NCI-H1436 (cell line): ENCODE measurements around the gene OPTN.
"Not testable (repeated sequence)": the region's sequence is repeated elsewhere in the genome, so short reads cannot be mapped to it uniquely, and the experiment has no call there.

ENCODE experiments used
- DNase-seq: peaks from one replicate; lab custom pipeline; 2025; lab: John Stamatoyannopoulos, UW

OPTN gene

GRCh38 chr10:13120786-13121499 lies 21.0 kb downstream of the OPTN start:
- DNase-seq, result no peak

GRCh38 chr10:13121500-13121854 lies 21.5 kb downstream of the OPTN start:
- DNase-seq, result no peak

GRCh38 chr10:13136651-13137050 lies 36.7 kb downstream of the OPTN start:
- DNase-seq, result no peak

- DNase-seq, result no peak
These were observed 39.2 kb downstream of the OPTN start for GRCh38 chr10:13139150-13139549.

- no peak for DNase-seq
These were observed 39.7 kb downstream of the OPTN start for GRCh38 chr10:13139676-13140075.

- no peak for DNase-seq
These were observed 40.7 kb downstream of the OPTN start for GRCh38 chr10:13140627-13141190.

- DNase-seq, result no peak
These were observed 43.8 kb downstream of the OPTN start for GRCh38 chr10:13143766-13144165.

GRCh38 chr10:13144814-13145213 lies 44.9 kb downstream of the OPTN start:
- no peak for DNase-seq

GRCh38 chr10:13146379-13146778 lies 46.4 kb downstream of the OPTN start:
- no peak for DNase-seq

GRCh38 chr10:13147161-13147560 lies 47.2 kb downstream of the OPTN start:
- no peak for DNase-seq

- DNase-seq, result no peak
These were observed 52.3 kb downstream of the OPTN start for GRCh38 chr10:13152296-13152695.

- not testable (repeated sequence) for DNase-seq
These were observed 55.9 kb downstream of the OPTN start for GRCh38 chr10:13155860-13156259.

- no peak for DNase-seq
These were observed 58.4 kb downstream of the OPTN start for GRCh38 chr10:13158401-13158800.

GRCh38 chr10:13160934-13161856 lies 61.2 kb downstream of the OPTN start, which contains the start of gene MCM10:
TSS of gene MCM10 (plus strand) at chr10:13161558. CDS start at chr10:13164203, 2,645 bp downstream.
- DNase-seq, result peak; percentile 98

GRCh38 chr10:13161857-13162271 lies 61.9 kb downstream of the OPTN start:
- DNase-seq, result no peak

GRCh38 chr10:13163859-13164258 lies 63.9 kb downstream of the OPTN start:
- no peak for DNase-seq

GRCh38 chr10:13165177-13165576 lies 65.2 kb downstream of the OPTN start:
- no peak for DNase-seq

- DNase-seq, result no peak
These were observed 67.6 kb downstream of the OPTN start for GRCh38 chr10:13167568-13167967.

- peak; percentile 17 for DNase-seq
These were observed 68.8 kb downstream of the OPTN start for GRCh38 chr10:13168781-13169180.

- no peak for DNase-seq
These were observed 73.7 kb downstream of the OPTN start for GRCh38 chr10:13173616-13174015.

GRCh38 chr10:13180788-13181187 lies 80.8 kb downstream of the OPTN start:
- DNase-seq, result no peak

GRCh38 chr10:13182424-13182823 lies 82.5 kb downstream of the OPTN start:
- DNase-seq, result no peak

- DNase-seq, result no peak
These were observed 83.7 kb downstream of the OPTN start for GRCh38 chr10:13183625-13184024.
